ENCODE measurements around the gene RAB29.

RAB29 gene

DNA sequence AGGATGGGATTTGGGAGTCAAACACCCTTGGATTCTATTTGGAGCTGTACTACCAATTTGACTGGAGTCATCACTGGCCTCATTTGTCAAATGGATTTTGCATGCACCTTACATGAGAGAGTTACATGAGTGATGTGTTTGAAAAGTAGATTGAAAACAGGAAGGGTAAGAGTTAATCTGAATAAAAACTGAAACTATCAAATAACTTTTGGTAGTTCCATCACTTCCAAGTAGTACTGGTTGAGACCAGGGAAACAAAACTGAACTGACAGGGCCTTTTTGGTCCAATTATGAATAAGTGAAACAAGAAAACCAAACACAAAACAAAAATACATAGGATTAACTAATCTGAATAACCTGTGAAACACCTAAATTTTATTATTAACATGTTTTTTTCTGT is 55.5 kb downstream of the RAB29 start:
- TF ChIP-seq, protein P1, sequence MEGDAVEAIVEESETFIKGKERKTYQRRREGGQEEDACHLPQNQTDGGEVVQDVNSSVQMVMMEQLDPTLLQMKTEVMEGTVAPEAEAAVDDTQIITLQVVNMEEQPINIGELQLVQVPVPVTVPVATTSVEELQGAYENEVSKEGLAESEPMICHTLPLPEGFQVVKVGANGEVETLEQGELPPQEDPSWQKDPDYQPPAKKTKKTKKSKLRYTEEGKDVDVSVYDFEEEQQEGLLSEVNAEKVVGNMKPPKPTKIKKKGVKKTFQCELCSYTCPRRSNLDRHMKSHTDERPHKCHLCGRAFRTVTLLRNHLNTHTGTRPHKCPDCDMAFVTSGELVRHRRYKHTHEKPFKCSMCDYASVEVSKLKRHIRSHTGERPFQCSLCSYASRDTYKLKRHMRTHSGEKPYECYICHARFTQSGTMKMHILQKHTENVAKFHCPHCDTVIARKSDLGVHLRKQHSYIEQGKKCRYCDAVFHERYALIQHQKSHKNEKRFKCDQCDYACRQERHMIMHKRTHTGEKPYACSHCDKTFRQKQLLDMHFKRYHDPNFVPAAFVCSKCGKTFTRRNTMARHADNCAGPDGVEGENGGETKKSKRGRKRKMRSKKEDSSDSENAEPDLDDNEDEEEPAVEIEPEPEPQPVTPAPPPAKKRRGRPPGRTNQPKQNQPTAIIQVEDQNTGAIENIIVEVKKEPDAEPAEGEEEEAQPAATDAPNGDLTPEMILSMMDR (IDR thresholded peaks at IDR 0.05; ENCODE audit: extremely low read depth, missing control alignments): no peak
- no peak for DNase-seq (ENCODE audit: low spot score)

DNA sequence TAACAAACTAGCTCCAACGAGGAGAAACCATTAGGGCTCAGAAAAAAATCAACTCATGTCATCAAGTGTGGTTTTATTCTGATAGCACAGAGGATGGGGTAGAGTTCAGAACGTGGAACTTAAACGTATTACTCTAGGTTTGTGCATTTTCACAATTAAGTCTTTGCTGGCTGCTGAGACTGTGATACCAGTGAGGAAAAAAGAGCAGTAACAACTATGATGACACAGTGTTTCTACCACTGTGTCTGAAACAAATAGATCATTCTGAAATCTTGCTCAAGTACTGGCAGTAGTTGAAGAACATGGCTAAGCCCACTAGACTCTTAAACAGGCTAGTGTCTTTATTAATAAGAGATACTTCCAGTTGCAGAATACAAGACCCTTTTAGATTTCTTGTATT is 56.3 kb downstream of the RAB29 start:
- TF ChIP-seq, protein P1 (IDR thresholded peaks at IDR 0.05; ENCODE audit: extremely low read depth, missing control alignments): no peak
- no peak for DNase-seq (ENCODE audit: low spot score)

All from GM20000 (cell line).